ENCODE results near the gene CCL14.

CCL14 gene

DNA sequence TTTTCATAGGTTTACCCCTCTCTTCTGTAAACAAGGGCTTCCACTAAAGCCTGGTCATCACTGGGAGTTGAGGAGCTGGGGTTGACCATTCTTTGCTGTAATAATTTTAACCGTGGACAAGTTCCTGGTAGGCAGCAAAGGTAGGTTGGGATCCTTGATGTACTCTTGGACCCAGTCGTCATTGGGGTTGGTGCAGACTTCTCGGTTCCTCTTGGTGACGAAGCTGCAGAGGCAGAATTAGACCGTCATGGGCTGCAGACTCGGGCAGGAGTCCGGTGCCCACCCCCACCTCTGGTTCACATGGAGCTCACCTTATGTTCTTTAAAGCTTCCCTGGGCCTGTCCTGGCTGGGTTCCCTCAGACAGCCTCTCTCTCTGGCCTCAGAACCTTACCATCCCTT, 9.0 kb downstream of the CCL14 start:
- H3K4me3 ChIP-seq (replicated peaks; ENCODE audit: low read depth, low read length): no peak overlapping the region
- TF ChIP-seq, protein P1, sequence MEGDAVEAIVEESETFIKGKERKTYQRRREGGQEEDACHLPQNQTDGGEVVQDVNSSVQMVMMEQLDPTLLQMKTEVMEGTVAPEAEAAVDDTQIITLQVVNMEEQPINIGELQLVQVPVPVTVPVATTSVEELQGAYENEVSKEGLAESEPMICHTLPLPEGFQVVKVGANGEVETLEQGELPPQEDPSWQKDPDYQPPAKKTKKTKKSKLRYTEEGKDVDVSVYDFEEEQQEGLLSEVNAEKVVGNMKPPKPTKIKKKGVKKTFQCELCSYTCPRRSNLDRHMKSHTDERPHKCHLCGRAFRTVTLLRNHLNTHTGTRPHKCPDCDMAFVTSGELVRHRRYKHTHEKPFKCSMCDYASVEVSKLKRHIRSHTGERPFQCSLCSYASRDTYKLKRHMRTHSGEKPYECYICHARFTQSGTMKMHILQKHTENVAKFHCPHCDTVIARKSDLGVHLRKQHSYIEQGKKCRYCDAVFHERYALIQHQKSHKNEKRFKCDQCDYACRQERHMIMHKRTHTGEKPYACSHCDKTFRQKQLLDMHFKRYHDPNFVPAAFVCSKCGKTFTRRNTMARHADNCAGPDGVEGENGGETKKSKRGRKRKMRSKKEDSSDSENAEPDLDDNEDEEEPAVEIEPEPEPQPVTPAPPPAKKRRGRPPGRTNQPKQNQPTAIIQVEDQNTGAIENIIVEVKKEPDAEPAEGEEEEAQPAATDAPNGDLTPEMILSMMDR (IDR thresholded peaks at IDR 0.05; ENCODE audit: low read length, missing control alignments): no peak
- DNase-seq (ENCODE audit: low read depth): no peak

DNA sequence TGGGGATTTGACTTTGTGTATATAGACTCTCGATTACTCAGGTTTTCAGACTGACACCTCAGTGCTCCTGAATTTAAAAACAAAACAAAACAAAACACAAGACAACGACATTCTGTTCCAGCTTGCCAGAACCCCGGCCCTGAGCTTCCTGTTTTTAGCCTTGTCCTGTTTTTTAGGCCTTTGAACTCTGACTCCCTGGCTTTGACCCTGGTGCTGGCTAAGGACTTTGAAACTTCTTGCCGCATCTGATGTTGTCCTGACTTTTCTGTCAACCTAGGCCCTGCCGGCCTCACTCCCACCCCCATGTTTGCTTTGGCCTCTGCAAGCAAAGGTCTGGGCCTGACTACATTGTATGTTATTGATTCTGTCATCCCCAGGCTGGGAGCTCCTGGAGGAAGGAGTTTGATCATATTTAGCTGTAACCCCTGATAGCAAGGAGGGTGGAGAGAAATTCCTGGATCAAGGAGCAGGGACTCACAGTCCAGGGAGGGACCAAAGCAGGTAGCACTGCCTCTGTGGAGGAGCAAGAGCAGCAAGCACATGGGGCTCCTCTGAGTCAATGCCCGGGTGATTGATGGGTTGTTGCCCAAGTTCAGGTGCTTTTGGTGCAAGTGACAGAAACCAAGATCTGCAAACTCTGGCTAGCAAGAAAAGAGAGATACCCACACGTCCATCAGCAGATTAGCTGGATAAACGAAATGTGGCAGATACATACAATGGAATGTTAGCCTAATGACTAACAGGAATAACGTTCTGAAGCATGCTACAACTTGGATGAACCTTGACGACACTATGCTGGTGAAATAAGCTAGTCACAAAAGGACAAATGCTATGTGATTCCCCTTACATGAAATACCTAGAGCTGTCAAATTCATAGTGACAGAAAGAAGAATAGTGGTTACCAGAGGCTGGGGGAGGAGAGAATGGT, 12.9 kb downstream of the CCL14 start:
- peak; percentile 5 for DNase-seq (ENCODE audit: low read depth)
- no peak overlapping the region for H3K4me3 ChIP-seq (replicated peaks; ENCODE audit: low read depth, low read length)
- TF ChIP-seq, protein P1 (IDR thresholded peaks at IDR 0.05; ENCODE audit: low read length, missing control alignments): no peak

DNA sequence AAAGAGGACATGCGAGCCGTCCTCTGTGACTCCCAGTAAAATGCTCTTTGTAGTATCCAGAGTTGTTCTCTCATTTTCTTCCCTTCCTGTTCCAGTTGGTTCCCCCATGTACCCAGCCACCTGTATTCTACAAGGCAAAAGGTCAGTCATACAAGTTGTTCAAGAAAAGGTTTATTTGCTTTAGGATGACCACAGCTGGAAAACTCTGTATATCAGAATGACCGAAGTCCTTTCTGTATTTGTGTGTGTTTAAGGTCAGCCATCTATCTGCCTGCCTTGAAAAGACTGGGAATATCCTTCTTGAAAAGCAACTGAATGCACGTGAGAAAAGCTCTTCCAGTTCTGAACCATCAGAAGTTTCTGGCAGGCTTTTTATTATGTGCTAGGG, 13.6 kb downstream of the CCL14 start:
- TF ChIP-seq, protein P1 (IDR thresholded peaks at IDR 0.05; ENCODE audit: low read length, missing control alignments): no peak
- DNase-seq (ENCODE audit: low read depth): no peak
- H3K4me3 ChIP-seq (replicated peaks; ENCODE audit: low read depth, low read length): no peak overlapping the region

DNA sequence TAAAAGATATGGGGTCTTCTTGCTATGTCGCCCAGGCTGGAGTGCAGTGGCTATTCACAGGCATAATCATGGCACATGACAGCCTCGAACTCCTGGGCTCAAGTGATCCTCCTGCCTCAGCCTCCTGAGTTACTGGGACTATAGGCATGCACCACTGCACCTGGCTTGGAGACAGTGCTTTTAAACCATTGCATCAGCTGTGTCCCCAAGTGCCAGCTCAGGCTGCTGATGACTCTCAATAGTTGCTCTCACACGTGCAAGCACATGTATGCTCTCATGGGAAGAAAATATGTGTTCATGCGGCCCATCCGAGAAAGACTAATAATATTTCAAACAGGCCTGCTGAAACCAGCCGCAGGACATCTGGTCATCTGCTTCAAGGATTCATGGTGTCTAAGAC, 14.0 kb downstream of the CCL14 start:
- TF ChIP-seq, protein P1 (IDR thresholded peaks at IDR 0.05; ENCODE audit: low read length, missing control alignments): no peak
- H3K4me3 ChIP-seq (replicated peaks; ENCODE audit: low read depth, low read length): no peak overlapping the region
- DNase-seq (ENCODE audit: low read depth): no peak

DNA sequence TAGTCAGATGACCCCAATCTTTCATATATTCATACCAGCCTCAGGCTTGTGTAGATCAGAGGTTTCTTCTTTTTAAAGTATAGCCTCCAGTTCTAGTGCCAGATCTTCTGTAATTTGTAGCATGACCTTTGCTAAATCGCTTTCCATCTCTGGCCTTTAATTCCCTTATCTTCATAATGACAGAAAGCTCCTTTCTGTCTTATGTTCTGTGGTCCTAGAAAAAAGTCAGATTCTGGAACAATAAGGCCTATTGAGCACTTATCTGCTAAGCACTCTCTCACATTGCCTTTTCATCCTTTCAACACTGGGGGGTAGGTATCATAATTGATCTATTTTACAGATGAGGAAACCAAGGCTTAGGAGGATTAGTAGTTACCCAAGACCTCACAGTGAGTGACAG, 14.5 kb downstream of the CCL14 start:
- no peak for DNase-seq (ENCODE audit: low read depth)
- H3K4me3 ChIP-seq (replicated peaks; ENCODE audit: low read depth, low read length): no peak overlapping the region
- TF ChIP-seq, protein P1 (IDR thresholded peaks at IDR 0.05; ENCODE audit: low read length, missing control alignments): no peak

DNA sequence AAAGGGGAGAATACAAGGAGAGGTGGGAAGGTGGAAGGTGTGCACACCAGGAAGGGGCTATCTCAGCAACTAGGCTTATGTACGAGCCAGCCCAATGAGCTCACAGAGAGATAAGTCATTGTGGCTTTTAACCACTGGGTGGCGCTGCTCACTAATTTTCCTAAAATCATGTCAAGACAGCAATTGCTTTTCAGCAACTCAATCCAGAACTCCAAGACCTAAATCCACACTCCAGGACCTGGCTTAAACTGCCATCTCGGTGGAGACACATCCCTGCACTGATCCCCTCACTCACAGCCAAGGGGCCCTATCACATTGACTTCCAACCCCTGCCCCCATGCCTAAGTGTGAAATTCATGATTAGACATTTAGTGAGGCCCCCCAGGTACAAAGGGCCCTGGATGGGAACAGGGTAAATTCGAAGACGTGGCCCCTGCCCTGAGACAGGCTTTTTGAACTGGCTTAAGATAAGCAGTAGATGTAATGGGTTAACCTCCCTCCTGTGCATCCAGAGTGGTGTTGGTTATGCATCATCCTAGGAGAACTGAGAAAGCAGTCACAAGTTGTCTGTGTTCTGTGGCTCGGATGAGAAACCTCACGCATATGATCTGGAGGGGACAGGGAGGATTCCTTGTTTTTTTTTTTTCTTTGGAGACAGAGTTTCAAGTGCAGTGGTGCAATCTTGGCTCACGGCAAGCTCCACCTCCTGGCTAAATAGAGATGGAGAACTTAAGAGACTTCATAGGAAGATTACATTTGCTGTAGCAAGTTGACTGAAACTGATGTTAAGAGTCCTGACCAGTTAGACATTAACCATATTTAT, 16.8 kb downstream of the CCL14 start:
- TF ChIP-seq, protein P1 (IDR thresholded peaks at IDR 0.05; ENCODE audit: low read length, missing control alignments): peak; percentile 72
- DNase-seq (ENCODE audit: low read depth): peak; percentile 85

More for the DNA sequence above, 16.8 kb downstream of the CCL14 start:
- no peak overlapping the region for H3K4me3 ChIP-seq (replicated peaks; ENCODE audit: low read depth, low read length)
